NCI-H82 treated with DMSO at 0.1 percent for 48 hours (cell line): ENCODE results near the gene AMZ1.

Experiments used
- DNase-seq: peaks from one replicate; lab custom pipeline; 2025; ENCODE audit not compliant: unreplicated experiment; lab: John Stamatoyannopoulos, UW

The AMZ1 gene

DNA sequence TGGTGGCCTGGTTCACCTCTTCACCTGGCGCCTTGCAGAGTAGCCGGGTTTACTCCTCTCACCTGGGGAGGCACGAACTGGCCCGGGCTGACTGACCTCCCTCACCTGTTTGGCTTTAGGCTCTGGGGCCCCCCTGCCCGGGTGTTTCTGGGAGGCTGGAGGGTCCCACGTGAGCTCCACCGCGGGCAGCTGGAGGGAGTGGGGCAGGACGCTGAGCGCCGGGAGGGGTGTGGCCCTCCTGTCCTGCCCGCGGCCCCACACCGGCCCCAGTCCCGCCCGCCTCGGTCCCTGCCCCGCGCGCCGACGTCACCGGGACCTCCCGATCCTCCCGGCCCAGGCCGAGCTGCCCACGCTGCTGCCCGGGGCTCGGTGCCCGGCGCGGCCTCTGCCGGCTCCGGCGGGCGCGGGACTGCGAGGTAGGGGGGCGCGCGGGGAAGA is at the start of gene AMZ1:
Gene AMZ1 (plus strand): TSS at position 322 of the 438 bp plus-strand sequence. CDS start 12,250 bp downstream, outside the sequence.
- no peak for DNase-seq

GRCh38 chr7:2638224-2638991 is 49.6 kb upstream of the AMZ1 start:
- no peak for DNase-seq

DNA sequence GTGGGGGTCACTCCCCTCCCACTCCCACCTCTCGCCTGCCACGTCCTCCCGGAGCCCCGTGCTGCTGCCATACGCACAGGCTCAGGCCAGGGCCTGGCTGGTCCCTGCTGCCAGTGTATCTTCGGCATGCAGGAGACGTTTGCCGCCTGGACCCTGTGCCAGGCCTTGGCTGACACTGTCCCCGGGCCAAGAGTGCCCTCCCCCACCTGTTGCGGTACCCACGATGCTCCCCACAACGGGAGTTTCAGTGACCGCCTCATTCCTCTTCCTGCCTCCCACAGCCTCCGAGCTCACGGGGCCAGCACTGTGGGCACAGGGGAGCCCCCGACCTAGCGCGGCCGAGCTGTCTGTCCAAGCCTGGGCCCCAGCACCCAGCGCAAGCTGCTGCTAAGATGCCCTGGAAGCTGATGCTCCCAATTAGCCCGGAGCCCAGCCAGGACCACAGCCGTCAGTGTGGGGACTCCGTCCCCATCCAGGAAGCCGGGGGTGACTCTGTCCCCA is 48.8 kb upstream of the AMZ1 start:
- no peak for DNase-seq

DNA sequence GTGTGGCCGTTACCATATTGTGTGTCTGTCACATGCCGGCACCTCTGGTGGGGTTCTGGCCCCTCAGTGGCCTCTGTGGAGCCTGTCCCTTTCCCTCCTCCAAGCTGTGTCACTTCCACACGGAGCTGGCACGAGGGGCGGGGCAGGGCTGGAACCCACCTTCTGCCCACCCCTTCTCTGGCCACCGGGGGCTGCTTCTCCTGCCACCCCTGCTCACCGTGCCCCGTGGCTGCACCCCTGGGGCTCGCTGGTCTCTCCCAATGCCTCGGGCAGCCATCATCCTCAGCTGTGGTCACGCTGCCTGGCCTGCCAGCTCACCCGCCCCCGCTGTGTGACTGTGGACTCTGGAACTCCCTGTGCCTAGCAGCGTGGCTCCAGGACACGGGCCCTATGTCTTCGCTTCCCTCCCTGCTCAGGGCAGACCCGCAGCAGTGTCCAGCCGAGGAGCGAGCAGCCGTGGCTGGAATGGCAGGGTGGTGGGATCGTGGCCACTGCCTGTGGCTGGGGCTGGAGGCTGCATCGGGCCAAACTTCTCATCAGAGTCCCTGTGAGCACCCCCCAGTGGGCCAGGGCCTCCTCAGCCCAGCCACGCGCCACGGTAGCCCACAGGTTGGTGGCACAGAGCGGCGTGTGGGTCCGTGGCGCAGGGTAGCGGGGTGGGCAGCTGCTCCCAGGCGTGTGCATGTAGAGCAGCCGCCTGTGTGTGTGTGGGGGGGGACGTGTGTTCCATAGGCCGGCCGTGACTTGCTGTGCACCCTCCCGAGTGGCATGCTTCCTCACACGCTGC is 48.1 kb upstream of the AMZ1 start:
- no peak for DNase-seq

DNA sequence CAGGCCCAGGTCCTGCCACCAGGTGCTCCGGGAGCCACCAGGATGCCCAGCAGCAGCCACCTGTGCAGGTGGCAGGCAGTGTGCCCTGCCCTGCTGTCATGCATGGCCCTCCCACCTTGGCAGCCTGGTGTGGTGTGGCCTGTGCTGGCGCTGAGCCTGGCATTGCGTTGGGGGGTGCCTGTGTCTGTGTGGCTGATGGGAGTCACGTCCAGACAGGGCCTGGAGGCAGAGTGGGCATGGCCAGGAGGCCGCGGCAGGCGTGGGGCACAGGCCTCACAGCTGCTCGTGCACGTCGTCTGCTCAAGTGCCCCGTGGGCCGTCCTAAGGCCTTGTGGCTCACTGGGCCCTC is 47.5 kb upstream of the AMZ1 start:
- no peak for DNase-seq

GRCh38 chr7:2640846-2641316 is 47.1 kb upstream of the AMZ1 start:
- no peak for DNase-seq

DNA sequence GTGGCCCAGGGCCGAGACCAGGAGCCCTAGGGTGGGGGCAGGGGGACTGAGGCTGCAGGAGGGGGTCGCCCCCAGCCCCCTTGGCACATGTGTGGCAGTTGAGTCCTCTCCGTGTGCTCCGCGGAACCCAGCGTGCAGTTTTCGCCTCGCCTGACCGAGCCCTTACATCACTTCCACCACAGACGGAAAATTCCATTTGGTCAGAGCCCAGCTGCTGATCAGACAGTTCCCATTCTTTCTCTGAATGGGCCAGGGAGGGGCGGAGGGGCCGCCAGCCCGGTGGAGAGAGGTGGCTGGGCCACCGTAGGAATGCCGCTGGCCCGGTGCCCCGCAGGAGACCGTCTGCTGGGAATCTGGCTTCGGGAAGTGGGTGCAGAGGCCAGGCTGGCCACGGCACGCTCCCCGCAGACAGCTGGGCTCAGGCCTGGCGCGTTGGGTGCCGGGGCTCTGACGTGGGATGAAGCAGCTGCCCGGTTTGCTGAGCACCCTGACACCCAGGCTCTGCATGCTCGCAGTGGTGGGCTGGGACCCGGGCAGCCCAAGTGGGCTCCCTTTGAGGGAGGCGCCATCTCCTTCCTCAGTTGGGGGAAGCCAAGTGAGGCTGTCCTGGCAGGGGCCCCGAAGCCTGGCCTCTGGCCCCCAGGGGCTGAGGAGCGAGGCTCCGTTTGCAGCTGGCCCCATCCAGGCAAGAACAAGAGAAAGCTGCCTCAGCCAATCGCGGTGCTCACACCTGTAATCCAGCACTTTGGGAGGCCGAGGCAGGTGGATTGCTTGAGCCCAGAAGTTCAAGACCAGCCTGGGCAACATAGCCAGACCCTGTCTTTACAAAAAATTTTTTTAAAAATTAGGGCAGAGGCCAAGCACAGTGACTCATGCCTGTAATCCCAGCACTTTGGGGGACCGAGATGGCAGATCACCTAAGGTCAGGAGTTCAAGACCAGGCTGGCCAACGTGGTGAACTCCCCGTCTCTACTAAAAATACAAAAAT is 46.3 kb upstream of the AMZ1 start:
- DNase-seq = no peak

- no peak for DNase-seq
These were observed 44.4 kb upstream of the AMZ1 start for GRCh38 chr7:2643386-2644219.

DNA sequence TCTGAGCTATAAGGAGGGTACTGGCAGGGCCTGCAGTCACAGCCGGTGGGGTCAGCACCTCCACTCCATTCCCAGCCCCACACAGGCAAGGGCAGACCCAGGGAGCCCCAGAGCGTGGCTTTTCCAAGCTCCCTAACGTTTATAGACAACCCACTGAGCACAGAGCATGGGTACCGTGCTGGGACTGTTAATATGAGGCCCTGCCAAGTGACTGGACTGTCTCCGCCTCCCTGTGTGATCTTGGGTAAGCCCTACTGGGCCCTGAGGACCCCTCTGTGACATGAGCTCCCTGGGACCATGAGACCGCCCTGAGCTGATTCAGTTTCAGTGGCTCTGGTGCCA is 43.8 kb upstream of the AMZ1 start:
- DNase-seq = no peak

GRCh38 chr7:2644562-2645273 is 43.3 kb upstream of the AMZ1 start:
- no peak for DNase-seq

DNA sequence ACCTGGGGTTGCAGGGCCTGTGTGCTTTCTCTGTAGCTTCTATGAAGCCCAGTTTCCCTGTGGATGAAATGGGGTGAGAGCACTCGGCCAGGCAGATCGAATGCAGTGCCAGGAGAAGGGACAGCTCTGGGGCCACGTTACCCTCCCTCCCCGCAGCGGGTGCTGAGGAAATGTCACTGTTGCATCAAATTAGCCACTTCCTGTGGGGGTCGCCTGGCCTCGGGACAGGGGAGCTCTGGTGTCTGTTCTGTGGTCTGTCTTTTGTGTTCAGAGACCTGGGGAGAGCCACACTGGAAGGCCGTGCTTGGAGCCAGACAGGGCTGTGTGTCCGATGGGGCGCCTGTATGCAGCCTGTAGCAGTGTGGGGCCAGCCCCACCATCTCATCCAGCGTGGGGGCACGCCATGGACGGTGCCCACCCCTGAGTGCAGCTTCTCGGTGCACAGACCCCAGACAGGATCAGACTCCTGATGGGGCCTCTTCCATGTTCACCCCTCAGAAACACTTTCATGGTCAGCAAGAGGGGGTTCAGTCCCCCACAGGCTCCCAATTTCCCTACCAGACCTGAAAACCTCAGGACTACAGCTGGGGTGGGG is 42.6 kb upstream of the AMZ1 start:
- DNase-seq = no peak

GRCh38 chr7:2646336-2646679 is 41.7 kb upstream of the AMZ1 start:
- no peak for DNase-seq

DNA sequence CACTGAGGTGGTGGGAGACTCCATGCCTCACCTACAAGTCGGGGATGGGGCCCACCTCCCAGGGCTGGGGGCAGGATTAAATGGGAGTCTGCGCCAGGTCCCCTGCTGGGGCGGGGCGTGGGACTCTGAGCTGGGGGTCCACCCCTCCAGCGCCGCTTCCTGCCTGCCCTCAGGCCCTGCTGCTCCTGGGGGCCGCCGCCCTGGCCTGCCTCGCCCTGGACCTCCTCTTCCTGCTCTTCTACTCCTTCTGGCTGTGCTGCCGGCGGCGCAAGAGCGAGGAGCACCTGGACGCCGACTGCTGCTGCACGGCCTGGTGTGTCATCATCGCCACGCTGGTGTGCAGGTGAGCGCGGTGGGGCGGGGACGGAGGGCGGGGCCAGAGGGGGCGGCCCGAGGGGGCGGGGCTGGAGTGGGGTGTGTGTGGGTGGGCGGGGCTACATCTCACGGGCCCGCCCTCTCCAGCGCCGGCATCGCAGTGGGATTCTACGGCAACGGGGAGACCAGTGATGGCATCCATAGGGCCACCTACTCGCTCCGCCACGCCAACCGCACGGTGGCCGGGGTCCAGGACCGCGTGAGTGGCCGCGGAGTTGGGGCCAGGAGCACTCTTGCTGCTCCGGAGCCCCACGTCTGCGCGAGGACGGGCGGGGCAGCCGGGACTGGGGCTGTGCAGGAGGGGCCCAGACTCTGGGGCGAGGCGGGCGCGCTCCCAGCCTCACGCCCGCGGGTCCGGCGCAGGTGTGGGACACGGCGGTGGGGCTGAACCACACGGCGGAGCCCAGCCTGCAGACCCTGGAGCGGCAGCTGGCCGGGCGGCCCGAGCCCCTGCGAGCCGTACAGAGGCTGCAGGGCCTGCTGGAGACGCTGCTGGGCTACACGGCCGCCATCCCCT is 41.1 kb upstream of the AMZ1 start:
- DNase-seq = no peak

DNA sequence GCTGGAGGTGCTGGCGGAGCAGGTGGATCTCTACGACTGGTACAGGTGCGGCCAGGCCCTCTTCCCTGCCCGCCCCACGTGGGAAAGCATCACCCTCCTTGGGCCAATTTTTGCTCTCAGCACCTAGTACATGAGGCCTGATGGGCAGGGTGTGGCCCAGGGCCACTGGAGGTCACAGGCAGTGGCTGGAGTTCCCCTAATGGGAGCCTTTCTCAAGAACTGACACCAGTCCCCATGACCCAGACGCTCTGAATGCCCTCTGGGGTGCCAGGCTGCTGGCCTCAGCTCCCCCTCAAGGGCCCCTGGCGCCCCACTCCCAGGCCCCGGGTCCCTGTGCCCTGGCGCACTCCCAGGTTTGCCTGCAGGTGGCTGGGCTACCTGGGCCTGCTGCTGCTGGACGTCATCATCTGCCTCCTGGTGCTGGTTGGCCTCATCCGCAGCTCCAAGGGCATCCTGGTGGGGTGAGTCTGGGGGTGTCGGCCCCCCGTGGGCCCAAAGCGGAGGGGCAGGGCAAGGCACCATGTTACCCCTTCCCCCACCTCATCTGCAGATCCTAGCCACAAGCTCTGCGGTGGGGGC is 40.3 kb upstream of the AMZ1 start:
- no peak for DNase-seq

DNA sequence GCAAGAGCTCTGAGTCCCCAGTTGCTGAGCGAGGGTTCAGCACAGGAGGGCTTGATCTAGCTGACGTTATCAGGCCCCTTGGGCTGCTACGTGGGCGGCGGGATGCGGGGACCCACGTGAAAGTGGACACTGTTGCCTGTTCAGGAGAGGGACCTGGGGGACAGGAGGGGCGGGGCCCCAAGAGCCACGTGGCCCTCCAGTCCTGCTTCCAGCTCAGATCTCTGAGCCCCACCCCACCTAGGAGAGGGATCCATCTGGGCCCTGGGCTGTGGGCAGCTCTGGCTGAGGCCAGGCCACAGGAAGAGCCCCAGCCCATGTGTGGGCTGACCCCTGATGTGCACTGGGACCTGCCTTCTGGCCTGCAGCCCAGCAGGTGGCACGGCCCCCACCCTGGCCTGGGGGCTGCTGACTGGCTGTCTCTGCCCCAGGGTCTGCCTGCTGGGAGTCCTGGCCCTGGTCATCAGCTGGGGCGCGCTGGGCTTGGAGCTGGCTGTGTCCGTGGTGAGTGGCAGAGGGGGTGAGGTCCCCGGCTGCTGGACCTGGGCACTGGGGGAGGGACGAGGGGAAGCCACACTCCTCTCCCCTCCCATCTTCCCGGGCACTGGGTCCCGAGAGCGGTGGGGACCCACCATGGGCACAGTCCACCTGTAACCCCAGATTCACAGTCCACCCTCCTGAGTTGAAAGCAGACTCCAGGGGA is 38.7 kb upstream of the AMZ1 start:
- no peak for DNase-seq

- no peak for DNase-seq
These were observed 38.0 kb upstream of the AMZ1 start for GRCh38 chr7:2649991-2650390.

DNA sequence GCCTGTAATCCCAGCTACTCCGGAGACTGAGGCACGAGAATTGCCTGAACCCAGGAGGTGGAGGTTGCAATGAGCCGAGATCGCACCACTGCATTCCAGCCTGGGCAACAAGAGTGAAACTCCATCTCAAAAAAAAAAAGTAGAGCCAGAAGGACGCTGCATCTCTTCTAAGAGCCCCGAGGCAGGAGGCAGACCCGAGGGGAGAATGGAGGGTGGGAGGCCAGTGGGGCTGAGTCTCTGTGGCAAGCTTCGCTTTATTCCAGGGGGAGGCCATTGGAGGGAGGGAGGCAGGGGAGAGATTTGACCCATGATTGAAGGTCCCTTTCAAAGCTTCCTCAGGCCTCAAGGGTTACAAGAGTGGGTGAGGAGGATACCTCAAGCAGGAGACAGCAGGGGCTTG is 37.6 kb upstream of the AMZ1 start:
- no peak for DNase-seq
